GM18858 (cell line): Measurements from ENCODE around the gene SPAG16.
"Not testable (repeated sequence)": the region's sequence is repeated elsewhere in the genome, so short reads cannot be mapped to it uniquely, and the experiment has no call there.

Experiments
- ATAC-seq: cut with Tn5 transposase; IDR thresholded peaks from one replicate; pipeline ENCODE4 v1.9.1; 2021; ENCODE audit not compliant: unreplicated experiment

SPAG16 gene

DNA sequence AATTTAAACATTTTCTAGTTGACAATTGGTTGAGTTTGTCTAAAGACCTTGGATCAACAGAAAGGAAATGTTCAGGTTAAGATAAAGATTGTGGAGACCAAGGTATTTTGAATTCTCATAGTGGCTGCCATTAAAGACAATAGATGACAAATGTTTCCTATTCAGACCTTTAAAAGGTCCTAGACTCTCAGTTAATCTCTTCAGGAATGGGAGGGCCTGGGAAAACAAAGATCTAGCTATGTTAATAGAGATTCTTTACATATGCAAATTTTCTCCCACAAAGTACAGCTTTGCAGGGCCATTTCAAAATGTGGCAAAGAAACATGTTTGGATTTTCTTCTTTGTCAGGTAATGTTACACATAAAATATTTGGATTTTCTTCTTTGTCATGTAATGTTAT is 403.9 kb downstream of the SPAG16 start:
- ATAC-seq = no peak

- ATAC-seq = not testable (repeated sequence)
Measured at GRCh38 chr2:213688825-213689224, 404.6 kb downstream of the SPAG16 start.

- ATAC-seq = no peak
Measured at GRCh38 chr2:213689585-213689984, 405.3 kb downstream of the SPAG16 start.

- no peak for ATAC-seq
Measured at GRCh38 chr2:213691351-213691750, 407.1 kb downstream of the SPAG16 start.

DNA sequence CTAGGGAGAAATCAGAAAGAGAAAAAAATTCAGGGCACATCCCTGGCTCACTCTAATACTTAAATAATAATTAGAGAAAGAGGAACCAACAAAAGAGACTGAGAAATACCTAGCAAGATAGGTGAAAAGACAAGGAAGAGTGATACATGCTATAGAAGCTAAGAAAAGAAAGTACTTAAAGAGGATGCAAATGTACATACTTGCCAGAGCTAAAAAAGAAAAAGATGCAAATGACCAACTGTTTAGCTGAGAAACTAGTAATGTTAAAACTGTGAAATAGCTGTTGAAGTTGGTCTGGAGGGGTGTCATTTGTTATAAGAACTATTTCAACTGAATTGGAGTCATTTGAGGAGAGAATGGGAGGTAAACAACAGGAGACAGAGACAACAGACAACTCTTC is 412.2 kb downstream of the SPAG16 start:
- ATAC-seq = peak; percentile 57

- ATAC-seq = not testable (repeated sequence)
Measured at GRCh38 chr2:213701365-213701764, 417.1 kb downstream of the SPAG16 start.

- no peak for ATAC-seq
Measured at GRCh38 chr2:213703406-213704098, 419.3 kb downstream of the SPAG16 start.

DNA sequence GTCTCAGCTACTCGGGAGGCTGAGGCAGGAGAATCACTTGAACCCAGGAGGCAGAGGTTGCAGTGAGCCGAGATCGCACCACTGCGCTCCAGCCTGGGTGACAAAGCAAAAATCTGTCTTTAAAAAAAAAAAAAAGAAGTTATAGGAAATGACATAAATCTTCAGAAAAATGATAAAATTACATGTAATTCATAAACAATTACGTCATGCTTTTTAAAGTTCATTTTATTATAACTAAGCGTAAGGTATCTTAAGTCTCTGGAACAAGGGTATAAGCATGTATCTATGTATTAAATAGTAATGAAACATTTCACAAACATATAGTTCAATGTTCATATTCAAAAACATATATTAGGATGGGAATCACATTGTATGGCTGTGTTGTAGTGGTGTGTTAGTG is 425.9 kb downstream of the SPAG16 start:
- no peak for ATAC-seq

GRCh38 chr2:213718411-213718810 is 434.1 kb downstream of the SPAG16 start:
- ATAC-seq = not testable (repeated sequence)

DNA sequence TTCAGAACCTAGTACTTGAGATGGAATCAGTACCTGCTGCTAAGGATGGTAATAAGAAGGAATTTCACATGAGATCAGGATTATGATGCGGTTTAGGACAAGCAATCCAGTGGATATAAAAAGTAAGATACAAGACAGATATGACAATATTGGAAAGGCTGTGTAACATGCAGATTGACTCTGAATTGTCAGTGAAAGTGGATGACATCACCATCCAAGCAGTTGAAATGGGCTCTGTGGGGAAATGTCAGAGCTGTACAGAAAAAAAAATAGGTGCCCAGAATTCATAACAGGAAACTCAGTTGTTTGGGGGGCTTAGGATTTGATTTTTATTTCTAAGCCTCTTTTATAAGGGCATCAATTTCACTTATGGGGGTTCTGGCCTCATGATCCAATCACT is 438.3 kb downstream of the SPAG16 start:
- ATAC-seq = no peak

- ATAC-seq = no peak
Measured at GRCh38 chr2:213723041-213723560, 438.8 kb downstream of the SPAG16 start.

- ATAC-seq = no peak
Measured at GRCh38 chr2:213723707-213724106, 439.4 kb downstream of the SPAG16 start.

- no peak for ATAC-seq
Measured at GRCh38 chr2:213726101-213726500, 441.8 kb downstream of the SPAG16 start.

GRCh38 chr2:213733893-213734292 is 449.6 kb downstream of the SPAG16 start:
- peak; percentile 96 for ATAC-seq

DNA sequence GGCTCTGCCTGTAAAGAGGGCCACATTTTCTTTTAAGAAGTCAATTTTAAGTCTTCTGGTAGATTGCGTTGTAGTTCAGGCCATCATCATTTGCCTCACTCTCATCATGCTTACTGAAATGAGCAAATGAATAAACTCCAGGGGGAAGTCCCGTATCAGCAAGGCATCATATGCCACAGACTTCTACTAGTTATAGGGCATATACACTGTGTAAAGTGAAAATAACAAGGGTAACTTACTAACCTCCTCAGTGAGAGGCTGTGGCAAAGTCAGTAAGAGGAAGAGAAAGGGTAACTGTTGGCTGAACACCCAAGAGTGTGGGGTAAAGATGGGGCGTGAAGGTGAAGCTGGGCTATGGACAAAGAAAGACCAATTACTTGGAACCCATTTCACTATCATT is 456.2 kb downstream of the SPAG16 start:
- ATAC-seq = peak; percentile 74

GRCh38 chr2:213751446-213751845 is 467.2 kb downstream of the SPAG16 start:
- ATAC-seq = peak; percentile 69

GRCh38 chr2:213752575-213752974 is 468.3 kb downstream of the SPAG16 start:
- ATAC-seq = no peak

- ATAC-seq = no peak
Measured at GRCh38 chr2:213757525-213757924, 473.3 kb downstream of the SPAG16 start.

GRCh38 chr2:213763354-213763753 is 479.1 kb downstream of the SPAG16 start:
- no peak for ATAC-seq

- no peak for ATAC-seq
Measured at GRCh38 chr2:213763963-213764362, 479.7 kb downstream of the SPAG16 start.

GRCh38 chr2:213764849-213765248 is 480.6 kb downstream of the SPAG16 start:
- no peak for ATAC-seq

- peak; percentile 37 for ATAC-seq
Measured at GRCh38 chr2:213766062-213766461, 481.8 kb downstream of the SPAG16 start.

DNA sequence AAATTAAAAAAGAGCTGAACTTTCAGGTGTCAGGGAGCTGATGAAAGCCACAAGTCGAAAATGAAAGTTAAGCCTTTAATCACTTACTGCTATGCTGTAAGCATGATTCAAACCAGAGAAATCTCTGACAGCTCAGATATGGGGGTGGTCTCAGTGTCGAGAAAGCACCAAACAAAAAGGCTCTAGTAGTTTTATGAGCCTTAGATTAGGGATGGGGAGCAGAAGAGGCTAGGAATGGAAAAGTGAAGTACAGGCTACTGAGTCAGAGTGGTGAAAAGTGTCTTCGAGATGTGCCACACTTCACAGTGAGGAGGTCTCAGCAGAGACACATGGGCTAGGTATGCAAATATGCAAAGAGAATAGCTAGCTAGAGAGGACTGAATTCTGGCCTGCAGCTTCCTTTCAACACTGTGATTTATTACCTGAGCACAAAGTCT is 482.2 kb downstream of the SPAG16 start:
- peak; percentile 93 for ATAC-seq
